HG02798 (cell line): Measurements from ENCODE around the gene C6orf136.
A peak's percentile ranks its signal among the peaks of the same experiment; 100 is the strongest.
"Not testable (repeated sequence)": the region's sequence is repeated elsewhere in the genome, so short reads cannot be mapped to it uniquely, and the experiment has no call there.

ENCODE experiments used
- ATAC-seq: cut with Tn5 transposase; IDR thresholded peaks from one replicate; pipeline ENCODE4 v1.9.1; 2021; ENCODE audit warnings: mild to moderate bottlenecking; ENCODE audit not compliant: unreplicated experiment, poor library complexity

Gene C6orf136

DNA sequence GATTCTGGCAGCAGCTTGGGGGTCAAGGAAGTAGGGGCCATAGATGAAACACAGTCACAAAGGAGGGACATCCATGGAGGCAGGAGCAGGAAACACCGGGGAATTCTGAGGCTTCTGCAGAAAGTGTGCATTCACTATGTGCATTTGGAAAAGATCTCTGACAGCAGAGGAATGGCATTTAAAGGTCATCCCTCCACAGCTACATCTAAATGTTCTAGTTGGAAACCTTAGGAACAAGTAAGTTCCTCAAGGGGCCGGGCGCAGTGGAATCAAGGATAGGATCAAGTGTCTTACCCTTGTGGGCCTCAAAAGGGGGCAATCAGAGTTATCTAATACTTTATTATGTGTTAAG is 8.8 kb downstream of the C6orf136 start:
- ATAC-seq = no peak

DNA sequence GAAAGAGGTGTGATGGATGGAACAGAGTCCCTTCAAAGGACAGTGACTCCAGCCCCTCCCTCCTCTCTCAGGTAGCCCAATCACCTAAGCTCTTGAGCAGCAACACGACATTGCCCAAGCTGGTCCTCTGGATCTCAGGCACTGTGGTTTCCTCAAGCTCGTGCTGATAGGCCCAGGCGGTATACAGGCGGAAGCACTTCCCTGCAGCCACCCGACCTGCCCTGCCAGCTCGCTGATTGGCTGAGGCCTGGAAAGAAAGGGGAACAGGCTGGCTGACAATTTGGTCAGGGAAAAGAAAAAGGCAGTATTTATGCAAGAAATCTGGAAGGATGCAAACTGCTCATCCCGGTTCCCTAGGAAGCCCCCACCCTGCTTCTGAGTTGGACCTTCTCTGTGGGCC is 9.6 kb downstream of the C6orf136 start:
- no peak for ATAC-seq

DNA sequence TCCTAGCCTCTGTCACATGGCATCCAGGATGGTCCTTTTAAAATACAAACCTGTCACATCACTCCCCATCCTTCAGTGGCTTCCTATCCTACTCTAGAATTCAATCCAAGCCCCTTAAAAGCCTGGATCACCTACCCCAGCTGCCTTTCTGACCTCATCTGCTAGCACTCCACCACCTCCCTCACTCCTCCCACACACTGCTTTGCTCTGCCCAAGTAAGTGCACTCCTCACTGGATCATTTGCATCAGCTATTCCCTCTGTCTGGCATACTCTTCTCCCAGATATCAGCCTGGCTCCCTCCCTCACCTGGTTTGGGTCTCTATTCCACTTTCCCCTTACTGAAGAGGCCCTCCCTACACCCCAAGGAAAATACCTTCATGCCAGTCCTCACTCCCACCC is 10.5 kb downstream of the C6orf136 start:
- ATAC-seq = no peak

DNA sequence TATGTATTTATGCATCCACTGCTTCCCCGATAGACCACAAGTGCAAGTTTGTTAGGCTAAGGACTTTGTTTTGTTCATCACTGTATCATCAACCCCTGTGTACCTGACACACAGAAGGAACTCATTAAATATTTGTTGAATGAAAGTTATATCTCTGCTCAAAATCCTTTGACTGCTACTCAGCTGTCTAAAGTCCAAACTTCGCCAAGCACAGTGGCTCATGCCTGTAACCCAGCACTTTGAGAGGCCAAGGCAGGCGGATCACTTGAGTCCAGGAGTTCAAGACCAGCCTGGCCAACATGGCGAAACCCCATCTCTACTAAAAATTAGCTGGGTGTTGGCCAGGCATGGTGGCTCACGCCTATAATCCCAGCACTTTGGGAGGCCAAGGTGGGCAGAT is 11.0 kb downstream of the C6orf136 start:
- not testable (repeated sequence) for ATAC-seq

DNA sequence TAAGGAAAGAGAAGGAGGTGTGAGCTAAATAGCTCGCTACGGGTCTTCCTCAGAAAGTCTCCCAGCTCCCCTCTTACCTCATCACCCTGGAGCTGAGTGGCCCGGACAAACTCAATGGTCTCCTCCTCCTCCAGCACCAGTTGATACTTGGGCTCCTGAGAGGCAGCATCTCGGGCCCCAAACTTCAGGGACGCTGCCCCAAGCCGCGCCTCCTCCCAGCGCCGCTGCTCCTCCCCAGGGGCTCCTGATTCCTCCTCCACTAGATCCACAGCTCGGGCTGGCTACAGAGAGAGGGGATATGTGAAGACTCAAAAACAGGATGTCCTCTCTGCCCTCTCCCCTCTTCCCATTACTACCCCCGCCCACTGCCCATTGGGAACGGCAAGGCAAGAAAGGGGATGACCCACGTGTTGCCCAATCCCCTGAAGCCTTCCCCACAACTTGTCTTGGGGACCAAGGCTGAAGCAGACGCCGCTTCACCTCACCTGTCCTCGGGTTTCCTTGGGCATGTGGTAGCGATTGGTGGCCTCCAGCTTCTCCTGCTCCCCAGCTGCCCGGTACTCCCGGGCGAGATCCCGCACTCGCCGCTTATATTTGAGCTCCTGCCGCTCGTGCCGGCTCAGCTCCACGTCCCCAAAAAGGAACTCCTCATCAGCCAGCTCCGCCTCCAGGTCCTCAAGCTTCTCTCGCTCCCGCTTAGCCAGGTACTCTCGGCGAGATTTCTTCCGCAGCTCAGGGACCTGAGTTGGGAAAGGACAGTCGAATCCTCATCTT is 18.2 kb downstream of the C6orf136 start:
- ATAC-seq = no peak

DNA sequence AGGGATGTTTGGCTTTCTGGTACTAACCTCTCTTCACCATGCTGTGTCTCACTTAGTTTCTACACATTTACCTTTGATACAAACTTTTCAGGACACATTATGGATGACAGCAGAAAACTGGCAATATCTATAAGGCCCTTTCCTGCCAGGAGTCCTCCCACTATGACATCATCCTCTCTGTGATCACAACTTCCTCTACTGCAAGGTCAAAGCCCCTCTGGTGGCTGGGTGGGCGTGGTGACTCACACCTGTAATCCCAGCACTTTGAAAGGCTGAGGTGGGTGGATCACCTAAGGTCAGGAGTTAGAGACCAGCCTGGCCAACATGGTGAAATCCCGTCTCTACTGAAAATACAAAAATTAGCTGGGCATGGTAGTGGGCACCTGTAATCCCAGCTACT is 19.4 kb downstream of the C6orf136 start:
- ATAC-seq = not testable (repeated sequence)

DNA sequence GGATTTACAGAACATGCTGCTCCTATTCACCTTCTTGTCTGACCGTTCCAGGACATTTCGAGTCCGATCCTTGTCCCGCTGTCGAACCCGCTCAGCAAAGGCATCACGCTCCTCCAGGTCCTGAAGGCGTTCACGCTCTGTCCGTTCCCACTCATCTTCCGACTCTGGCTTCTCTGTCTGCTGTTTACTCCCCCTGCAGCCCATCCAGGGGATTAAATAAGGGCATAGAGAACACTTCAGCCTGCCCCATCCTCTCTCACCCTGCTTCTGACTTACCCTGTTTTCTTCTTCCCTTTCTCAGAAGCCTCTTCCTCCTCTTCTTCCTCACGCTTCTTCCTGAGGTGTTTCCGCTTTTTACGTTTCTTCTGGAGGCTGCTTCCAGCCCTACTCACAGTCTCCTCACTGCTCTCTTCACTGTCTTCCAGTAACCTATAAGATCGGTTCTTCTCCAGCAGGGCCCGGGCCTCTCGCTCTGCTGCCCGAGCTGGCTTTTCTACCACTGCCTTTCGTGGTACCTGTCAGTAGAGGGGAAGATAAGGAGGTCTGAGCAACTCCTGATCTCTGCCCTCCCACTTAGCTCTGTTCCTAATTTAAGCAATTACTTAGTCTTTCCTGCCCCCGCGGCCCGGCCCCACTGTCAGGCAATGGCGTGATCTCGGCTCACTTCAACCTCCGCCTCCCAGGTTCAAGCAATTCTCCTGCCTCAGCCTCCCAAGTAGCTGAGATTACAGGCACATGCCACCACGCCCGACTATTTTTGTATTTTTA is 24.0 kb downstream of the C6orf136 start:
- ATAC-seq = no peak

DNA sequence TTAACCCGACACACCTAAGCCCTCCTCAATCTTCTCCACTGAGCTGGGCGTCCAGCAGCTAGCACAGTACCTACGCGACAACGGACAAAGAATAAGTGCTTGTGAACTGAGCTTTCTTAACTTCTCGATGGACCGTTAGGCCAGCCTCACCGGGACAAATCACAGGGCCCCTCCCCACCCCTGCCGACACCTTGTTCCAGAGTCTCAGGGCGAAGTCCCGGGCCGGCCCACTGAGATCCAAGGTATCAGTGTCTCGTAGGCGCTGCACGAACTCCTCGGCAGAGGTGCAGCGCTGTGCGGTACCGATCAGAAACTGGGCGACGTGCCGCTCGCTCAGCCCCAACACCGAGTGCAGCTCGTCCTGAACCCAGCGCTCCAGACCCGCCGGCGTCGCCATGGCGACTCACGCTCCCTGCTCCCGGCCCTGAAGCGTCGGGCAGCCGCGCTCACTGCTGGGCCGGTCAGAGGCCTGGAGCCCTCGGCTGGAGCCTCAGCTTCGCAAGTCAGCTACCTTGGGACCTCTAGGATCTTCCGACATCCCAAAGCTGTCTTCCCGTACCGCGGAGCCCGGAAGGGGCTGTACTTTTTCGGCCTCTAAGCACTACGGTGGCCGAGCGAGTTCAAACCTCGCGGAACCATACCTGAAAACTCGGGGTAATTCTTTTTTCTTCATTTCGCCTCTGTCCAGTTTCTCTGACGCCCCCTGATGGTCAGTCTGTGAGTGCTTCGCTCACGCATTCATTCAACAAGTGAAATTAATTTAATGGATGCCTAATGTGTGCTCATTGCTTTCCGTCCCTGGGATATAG is 25.7 kb downstream of the C6orf136 start, which contains the start of gene DHX16:
Gene DHX16 (minus strand): TSS at position 562 of the 809 bp plus-strand sequence. CDS start 165 bp downstream, at position 397.
- peak; percentile 82 for ATAC-seq

DNA sequence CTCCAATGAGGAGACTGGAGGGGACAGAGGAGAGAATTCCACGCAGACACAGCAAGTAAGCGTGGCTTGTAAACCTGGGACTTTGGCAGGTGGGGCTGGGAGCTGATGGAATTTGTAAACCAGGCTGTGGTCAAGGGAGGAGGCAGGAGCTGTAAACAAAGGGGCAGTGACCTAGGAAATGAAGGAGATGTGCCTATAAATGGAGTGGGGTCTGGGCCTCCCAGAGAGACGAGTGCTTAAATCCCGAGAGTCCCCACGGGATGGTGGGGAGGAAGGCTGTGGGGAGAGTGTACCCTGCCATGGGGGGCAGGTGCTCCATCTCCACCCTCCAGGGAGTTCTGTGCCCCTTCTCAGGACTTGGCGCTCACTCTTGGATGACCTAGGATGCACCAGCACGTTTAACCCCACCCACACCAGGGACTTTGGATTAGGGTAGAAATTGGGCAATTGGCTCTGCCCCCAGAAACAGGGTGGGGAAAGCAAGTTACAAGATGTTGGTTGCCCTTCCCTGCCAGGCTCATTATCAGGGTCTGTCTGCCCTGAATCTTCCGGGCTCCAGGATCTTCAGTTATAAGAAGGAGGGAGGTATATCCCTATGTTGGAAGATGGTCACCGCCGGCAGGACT is 29.8 kb downstream of the C6orf136 start:
- ATAC-seq = no peak

DNA sequence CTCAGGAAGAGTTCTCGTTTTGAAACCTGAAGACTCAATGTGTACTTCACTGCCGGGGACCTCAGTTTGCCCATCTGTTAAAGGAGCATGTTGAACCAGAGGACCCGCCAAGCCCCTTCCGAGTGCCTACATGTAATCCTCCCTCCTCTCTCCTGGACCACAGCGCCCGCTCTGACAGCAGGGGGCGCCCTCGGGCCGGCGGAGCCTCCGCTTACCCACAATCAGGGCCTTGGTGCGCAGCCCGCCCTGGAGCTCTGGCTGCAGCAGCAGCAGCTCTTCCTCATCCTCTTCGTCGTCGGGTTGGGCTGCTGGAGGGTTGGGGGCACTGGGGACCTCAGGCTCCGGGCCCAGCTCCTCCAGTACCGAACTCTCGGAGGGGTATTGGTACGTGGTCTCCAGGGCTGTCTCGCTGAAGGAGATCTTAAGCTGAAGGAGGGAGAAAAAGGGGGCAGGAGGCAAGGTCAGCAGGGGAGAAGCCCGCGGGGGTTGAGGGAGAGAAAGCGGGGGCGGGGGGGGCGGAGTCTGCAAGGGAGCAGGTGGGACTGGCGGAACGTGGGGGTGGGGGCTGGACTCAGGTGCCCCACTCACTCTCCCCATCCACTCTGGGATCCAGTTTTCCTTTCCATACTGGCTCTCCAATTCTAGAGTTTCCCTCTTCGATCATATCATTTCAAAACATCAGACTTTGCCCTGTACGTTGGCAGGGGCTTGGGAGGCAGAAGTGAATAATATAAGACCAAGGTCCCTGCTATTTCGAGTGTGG is 32.2 kb downstream of the C6orf136 start:
- peak; percentile 57 for ATAC-seq

DNA sequence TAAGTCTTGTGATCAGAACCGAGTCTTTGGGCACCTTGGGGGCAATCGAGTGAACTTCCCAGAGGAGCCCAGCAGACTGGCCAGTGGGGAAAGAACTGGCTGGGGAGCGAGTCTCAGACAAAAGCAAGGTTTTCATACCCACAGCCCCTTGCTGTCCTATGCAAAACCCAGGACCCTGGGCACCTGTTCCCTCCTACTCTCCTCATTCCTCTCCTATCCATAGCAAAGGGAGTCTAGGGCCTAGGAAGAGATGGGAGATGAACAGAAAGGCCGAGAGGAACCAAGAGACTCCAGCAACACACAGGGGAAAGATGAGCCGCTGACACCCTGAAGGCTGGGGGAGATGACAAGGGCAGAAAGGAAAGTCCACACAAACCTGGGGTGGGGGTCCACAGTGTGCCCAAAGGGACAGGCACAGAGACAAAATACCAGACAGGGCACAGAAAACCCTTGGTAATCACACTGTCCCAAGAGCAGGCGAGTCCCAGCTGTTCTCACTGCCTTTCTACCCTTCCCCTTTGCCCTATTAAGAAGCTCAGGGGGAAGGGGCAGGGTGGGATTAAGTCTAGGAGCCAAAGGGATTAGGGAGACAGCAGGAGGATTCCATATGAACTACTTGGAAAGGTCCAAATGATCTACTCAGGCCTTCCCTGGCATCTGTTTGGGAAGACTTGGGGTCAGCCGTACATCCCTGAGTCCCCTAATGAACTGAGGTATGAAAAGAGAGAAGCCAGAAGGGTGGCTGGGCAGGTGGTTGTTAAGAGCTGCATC is 33.0 kb downstream of the C6orf136 start:
- no peak for ATAC-seq

DNA sequence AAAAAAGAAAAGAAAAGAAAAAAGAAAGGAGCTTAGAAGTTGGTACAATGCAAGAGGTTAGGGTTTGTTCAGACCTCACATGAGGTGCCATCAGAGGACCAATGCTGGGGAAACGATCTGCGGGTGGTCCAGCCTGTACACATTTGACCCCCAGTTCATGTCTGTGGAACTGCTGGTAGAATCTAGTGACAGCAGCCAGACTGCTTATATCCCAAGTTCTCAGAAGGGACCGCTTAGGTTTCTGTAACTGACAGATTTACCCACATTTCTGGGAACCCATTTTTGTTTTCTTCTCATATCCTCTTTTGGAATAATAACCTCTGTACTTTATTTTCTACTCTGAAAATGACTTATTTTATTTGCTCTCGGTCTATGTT is 34.8 kb downstream of the C6orf136 start:
- ATAC-seq = no peak

DNA sequence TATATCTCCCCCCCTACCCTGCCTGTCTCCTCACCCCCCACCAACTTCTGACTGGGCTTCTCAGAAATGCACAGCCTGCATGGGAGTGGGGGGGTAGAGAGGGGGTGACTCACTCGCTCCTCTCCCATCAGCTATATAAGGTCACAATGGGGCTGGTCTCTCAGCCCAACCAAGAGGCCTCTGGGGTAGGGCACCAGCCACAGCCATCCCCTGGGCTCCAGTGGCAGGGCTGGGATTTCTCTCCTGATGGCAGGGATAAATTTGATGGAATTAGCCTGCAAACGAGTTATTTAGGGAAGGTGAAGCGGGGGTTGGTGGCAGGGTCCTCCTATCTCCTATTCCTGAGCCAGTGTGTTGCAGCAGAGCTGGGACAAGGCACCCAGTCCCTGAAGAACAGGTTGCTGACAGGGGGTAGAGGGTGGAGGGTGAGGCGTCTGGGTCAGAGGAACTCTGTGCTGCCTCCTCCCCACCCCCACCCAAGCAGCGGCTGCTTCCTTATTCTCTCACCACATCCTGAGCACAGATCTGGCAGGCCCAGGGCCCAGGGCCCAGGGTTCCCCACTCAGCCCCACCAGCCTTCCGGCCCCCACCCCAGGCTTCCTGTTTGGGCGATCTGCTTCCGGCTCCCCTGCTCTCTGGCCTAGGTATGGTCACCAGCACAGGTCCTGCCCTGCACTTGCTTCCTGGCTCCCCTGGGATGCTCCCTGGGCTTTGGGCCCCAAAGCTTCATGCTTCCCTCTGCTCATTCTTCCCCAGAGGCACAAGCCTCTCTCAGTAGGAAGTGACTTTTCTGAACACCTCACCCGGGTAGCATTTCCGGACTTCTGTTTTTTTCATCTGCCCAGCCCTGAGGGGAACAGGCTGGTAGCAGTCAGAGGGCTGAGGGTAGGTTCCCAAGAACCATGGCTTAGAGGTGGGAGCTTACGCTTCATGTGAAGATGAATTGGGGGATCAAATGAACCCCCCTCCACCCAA is 35.5 kb downstream of the C6orf136 start:
- peak; percentile 41 for ATAC-seq

DNA sequence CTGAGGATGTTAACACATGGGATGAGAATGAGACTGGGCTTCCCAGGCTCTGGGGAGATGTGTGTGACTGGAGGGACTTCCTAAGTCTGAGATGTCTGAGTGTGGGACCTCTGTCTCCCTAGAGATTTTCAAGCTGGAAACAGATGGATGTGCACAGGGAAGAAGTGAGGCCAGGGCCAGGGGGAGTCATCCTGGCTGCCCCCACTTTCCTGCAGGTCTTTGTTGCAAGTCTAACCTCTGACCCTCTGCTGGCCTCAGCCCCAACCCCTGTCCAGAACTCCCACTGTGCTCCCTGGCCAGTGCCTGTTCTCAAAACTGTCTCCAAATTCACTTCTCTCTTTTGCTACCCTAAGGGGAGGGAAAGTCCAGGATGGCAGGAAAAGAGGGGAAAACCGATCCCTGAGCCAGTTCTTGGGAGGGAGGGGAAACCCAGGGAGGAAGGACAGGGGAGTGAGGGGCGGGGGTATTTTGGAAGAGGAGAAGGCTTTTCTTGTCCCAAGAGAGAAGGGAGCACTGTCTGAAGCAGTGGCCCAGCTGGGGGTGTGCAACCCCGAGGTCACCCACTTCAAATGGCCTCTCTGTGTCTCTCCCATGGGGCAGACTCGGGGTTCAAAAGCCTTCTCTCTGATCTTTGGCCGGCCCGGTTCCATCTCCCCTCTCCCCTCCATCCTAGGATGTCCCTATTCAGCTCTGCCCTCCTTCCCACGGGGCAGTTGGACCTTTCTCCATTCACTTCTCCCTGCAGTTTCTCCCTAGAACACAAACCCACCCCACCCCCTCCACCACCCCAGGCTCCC is 36.4 kb downstream of the C6orf136 start:
- ATAC-seq = no peak

DNA sequence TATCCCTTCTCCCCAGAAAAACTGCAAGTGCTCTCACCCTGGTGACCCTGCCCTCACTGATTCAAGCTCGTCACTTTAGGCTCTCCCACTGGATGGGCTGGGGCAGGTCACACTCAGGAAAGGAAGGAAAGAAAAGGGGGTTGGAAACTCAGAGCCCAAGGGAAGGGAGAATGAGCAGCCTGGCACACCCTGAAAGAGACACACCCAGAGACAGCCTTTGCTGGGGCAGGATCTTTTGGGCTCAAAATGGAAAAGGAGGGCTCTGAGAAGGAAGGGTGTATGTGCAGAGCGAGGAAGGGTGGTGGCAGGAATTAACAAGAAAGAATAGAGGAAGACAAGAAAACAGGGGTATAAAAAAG is 37.0 kb downstream of the C6orf136 start:
- ATAC-seq = no peak

DNA sequence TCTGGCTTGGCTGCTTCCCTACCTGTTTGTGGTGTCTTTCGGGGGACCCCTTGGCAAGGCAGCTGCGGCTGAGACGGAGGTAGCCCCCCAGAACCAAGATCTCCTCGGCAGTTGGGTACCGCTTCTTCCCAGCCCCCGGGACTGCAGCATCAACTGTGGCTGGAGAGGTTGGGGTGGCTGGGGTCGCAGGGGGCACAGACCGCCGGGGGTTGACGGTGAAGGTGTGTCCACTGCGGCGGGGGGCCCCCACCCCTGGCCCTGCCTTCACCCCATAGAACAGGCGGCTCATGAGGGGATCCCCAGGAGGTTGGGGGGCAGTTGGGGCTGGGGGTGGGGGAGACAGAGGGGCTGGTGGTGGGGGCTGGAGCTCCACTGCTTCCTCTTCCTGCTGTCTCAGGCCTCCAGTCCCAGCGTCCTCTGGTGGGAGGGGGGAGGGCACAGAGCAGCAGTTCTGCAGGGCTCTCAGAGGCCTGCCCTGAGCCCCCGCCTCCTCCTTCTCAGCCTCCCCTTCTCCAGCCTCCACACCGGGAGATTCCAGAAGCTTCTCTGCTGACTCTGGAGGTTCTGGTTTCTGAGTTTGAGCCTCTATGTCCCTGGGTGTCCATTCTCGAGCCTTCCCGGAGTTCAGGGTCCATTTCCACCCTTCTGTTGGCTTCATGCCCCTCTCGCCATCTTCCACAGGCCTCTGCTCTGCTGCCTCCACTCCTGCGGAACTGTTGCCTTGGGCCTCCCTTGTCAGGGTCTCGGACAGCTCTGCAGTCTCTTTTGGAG is 37.6 kb downstream of the C6orf136 start:
- ATAC-seq = no peak
